ENCODE results near the gene NIPSNAP2. TPM values are rescaled to one million over a fixed set of nuclear protein-coding genes. Genes with fewer than 3 reads are reported as not detected.

NIPSNAP2 gene
- total RNA-seq, 1 donor from 2014 or later: 80.6 TPM

DNA sequence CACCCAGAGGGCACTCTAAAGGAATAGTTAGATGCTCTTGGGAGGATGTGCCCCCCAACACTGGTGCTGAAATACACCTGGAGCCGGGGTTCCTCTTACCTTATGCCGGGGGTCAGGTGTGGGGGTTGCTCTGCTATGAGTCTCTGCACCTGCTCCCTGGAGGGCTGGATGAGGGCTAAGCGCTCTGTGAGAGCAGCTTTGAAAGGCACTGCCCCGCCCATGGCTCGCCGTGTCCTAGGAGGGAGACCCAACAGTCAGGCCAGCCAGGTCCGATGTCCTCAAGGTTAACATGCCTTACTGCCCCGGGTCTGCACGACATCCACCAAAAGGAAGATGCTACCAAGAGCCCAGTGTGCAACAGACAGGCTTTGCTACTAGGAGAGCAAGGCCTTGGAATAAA is 55.1 kb downstream of the NIPSNAP2 start:
- no peaks in the 10 kb centered on the region for H4K20me1 ChIP-seq (ENCODE audit: low read depth)
- peaks cover 3% of the 10 kb centered on the region for H3K36me3 Mint-ChIP-seq
- H3K27ac ChIP-seq: no peak overlapping the region
- peaks cover 2% of the 10 kb centered on the region for H3K27me3 Mint-ChIP-seq (ENCODE audit: insufficient read depth, low read depth)
- no peak overlapping the region for H2AFZ ChIP-seq (replicated peaks)
- no peaks in the 10 kb centered on the region for H3K79me2 ChIP-seq (ENCODE audit: low read depth)
- no peak overlapping the region for H3K27ac Mint-ChIP-seq
- no peaks in the 10 kb centered on the region for H3K36me3 ChIP-seq
- no peaks in the 10 kb centered on the region for H3K4me1 Mint-ChIP-seq
- H3K27me3 ChIP-seq: no peaks in the 10 kb centered on the region
- no peaks in the 10 kb centered on the region for H3K4me1 ChIP-seq
- H3K9me3 Mint-ChIP-seq: no peaks in the 10 kb centered on the region
- H3K9ac ChIP-seq: no peak overlapping the region
- H3K4me2 ChIP-seq: no peak overlapping the region
- no peak for TF ChIP-seq EZH2 (IDR thresholded peaks at IDR 0.05)
- TF ChIP-seq EZH2phosphoT487 (IDR thresholded peaks at IDR 0.05): no peak
- TF ChIP-seq, protein P1, sequence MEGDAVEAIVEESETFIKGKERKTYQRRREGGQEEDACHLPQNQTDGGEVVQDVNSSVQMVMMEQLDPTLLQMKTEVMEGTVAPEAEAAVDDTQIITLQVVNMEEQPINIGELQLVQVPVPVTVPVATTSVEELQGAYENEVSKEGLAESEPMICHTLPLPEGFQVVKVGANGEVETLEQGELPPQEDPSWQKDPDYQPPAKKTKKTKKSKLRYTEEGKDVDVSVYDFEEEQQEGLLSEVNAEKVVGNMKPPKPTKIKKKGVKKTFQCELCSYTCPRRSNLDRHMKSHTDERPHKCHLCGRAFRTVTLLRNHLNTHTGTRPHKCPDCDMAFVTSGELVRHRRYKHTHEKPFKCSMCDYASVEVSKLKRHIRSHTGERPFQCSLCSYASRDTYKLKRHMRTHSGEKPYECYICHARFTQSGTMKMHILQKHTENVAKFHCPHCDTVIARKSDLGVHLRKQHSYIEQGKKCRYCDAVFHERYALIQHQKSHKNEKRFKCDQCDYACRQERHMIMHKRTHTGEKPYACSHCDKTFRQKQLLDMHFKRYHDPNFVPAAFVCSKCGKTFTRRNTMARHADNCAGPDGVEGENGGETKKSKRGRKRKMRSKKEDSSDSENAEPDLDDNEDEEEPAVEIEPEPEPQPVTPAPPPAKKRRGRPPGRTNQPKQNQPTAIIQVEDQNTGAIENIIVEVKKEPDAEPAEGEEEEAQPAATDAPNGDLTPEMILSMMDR (IDR thresholded peaks at IDR 0.05): no peak
- H3F3A ChIP-seq (ENCODE audit: low read depth): no peaks in the 10 kb centered on the region
- no peak overlapping the region for H3K4me3 ChIP-seq
- no peak overlapping the region for H3K4me3 Mint-ChIP-seq
- H3K9me3 ChIP-seq (ENCODE audit: low read depth): no peaks in the 10 kb centered on the region
- DNase-seq (ENCODE audit: low spot score): no peak

- Mint-ChIP-seq H3K27ac (no peak overlapping the region), H3K36me3 (peaks cover 12% of the 10 kb centered on the region), H3K9me3 (no peaks in the 10 kb centered on the region), H3K27me3 (ENCODE audit: insufficient read depth, low read depth) (peaks cover 3% of the 10 kb centered on the region), H3K4me1 (no peaks in the 10 kb centered on the region), H3K4me3 (no peak overlapping the region)
- Histone ChIP-seq H3K27me3 (no peaks in the 10 kb centered on the region), H3K4me1 (no peaks in the 10 kb centered on the region), H3K9me3 (ENCODE audit: low read depth) (no peaks in the 10 kb centered on the region), H3F3A (ENCODE audit: low read depth) (no peaks in the 10 kb centered on the region), H3K79me2 (ENCODE audit: low read depth) (no peaks in the 10 kb centered on the region), H3K4me2 (no peak overlapping the region), H3K27ac (no peak overlapping the region), H4K20me1 (ENCODE audit: low read depth) (no peaks in the 10 kb centered on the region), H3K36me3 (no peaks in the 10 kb centered on the region), H2AFZ (replicated peaks) (no peak overlapping the region), H3K4me3 (no peak overlapping the region), H3K9ac (no peak overlapping the region)
- no peak for DNase-seq (ENCODE audit: low spot score)
- no peak for TF ChIP-seq EZH2phosphoT487 (IDR thresholded peaks at IDR 0.05)
- TF ChIP-seq, protein P1 (IDR thresholded peaks at IDR 0.05): no peak
- no peak for TF ChIP-seq EZH2 (IDR thresholded peaks at IDR 0.05)
Measured at GRCh38 chr7:56023500-56023899, 59.1 kb downstream of the NIPSNAP2 start.

DNA sequence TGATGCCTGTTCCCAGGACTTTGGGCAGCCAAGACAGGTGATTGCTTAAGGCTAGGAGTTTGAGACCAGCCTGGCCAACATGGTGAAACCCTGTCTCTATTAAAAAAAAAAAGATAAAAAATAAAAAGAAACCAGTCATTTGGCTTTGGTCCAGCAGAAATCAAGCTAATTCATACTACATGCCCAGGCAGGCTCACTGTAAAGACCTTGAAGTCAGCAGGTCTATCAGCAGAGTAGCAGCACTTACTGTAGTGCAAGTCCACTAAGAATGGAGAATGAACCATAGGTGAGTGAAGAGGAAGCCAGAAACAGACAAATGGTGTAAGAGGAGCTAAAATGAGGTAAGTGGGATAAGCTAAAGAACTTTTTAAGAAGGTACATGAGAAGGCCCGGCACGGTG is 62.2 kb downstream of the NIPSNAP2 start:
- Histone ChIP-seq H4K20me1 (ENCODE audit: low read depth) (no peaks in the 10 kb centered on the region), H3K36me3 (no peaks in the 10 kb centered on the region), H3K79me2 (ENCODE audit: low read depth) (no peaks in the 10 kb centered on the region), H3K27ac (no peak overlapping the region), H3K4me1 (no peaks in the 10 kb centered on the region), H3K4me2 (no peak overlapping the region), H3K4me3 (no peak overlapping the region), H3K9ac (no peak overlapping the region), H3K9me3 (ENCODE audit: low read depth) (no peaks in the 10 kb centered on the region), H2AFZ (replicated peaks) (no peak overlapping the region), H3F3A (ENCODE audit: low read depth) (no peaks in the 10 kb centered on the region), H3K27me3 (no peaks in the 10 kb centered on the region)
- no peak for DNase-seq (ENCODE audit: low spot score)
- TF ChIP-seq, protein P1 (IDR thresholded peaks at IDR 0.05): no peak
- TF ChIP-seq EZH2 (IDR thresholded peaks at IDR 0.05) (no peak), EZH2phosphoT487 (IDR thresholded peaks at IDR 0.05) (no peak)
- peaks cover 17% of the 10 kb centered on the region for H3K36me3 Mint-ChIP-seq
- no peak overlapping the region for H3K27ac Mint-ChIP-seq
- H3K27me3 Mint-ChIP-seq (ENCODE audit: insufficient read depth, low read depth): peaks cover 4% of the 10 kb centered on the region
- no peaks in the 10 kb centered on the region for H3K9me3 Mint-ChIP-seq
- no peak overlapping the region for H3K4me3 Mint-ChIP-seq
- H3K4me1 Mint-ChIP-seq: no peaks in the 10 kb centered on the region

All from neural progenitor cell (in vitro differentiated cells).